ENCODE data around the gene XIRP2.

The XIRP2 gene

GRCh38 chr2:167298017-167298416 lies 409.7 kb downstream of the XIRP2 start:
- DNase-seq: no peak

Data from suppressor macrophage treated with lipopolysaccharide for 4 hours (primary cell).